HFFc6 (cell line): ENCODE data around the gene ACTR3. TPM values are rescaled to one million over a fixed set of nuclear protein-coding genes. Genes with fewer than 3 reads are reported as not detected.
A peak's percentile ranks its signal among the peaks of the same experiment; 100 is the strongest.

Experiments
- DNase-seq: peaks from one replicate; pipeline ENCODE4 v3.0.0-alpha.2; 2018
- H3K27ac Mint-ChIP-seq: 2 replicates; pipeline ENCODE4 v1.8.0; 2020; ENCODE audit warnings: mild to moderate bottlenecking, mixed read lengths
- H3K27me3 Mint-ChIP-seq: 2 replicates; pipeline ENCODE4 v1.8.0; 2021; ENCODE audit warnings: mild to moderate bottlenecking, moderate library complexity, mixed read lengths; ENCODE audit not compliant: insufficient read depth
- H3K36me3 Mint-ChIP-seq: 2 replicates; pipeline ENCODE4 v1.8.0; 2021; ENCODE audit warnings: low read depth, mixed read lengths
- H3K4me1 Mint-ChIP-seq: 2 replicates; pipeline ENCODE4 v1.8.0; 2020; ENCODE audit warnings: low read depth, mixed read lengths
- H3K4me3 Mint-ChIP-seq: 2 replicates; pipeline ENCODE4 v1.8.0; 2020; ENCODE audit warnings: mild to moderate bottlenecking, moderate library complexity, mixed read lengths
- H3K9me3 Mint-ChIP-seq: 2 replicates; pipeline ENCODE4 v1.8.0; 2020; ENCODE audit warnings: mild to moderate bottlenecking, mixed read lengths
- CTCF ChIP-seq: fragments of 200-600 bp; sonication (generic); IDR thresholded peaks from 2 replicates; pipeline ENCODE4 v1.5.0; 2021; ENCODE audit warnings: antibody characterized with exemption, mild to moderate bottlenecking
- total RNA-seq, 6 experiments: library from RNA; stranded (reverse); fragmentation: NEBNext Ultra II Directional; extraction: Animal tissue kit (Norgen Biotek cat#: 25700); gene quantifications; 2 replicates in 1 of 6; 3 replicates in 5 of 6; pipeline ENCODE4 v1.2.3, GENCODE V29; 2021

ACTR3 gene
- total RNA-seq, 6 experiments from 2014 or later = 562 to 663 (median 628) TPM

- H3K27me3 Mint-ChIP-seq = no peaks in the 10 kb centered on the region
- H3K27ac Mint-ChIP-seq = no peak overlapping the region
- H3K4me3 Mint-ChIP-seq = no peak overlapping the region
- H3K9me3 Mint-ChIP-seq = no peaks in the 10 kb centered on the region
- no peak for TF ChIP-seq CTCF
- no peak for DNase-seq
- H3K4me1 Mint-ChIP-seq = peaks cover 35% of the 10 kb centered on the region
- H3K36me3 Mint-ChIP-seq = peaks cover 10% of the 10 kb centered on the region; the same call in 1 of the 2 replicates
Observed at GRCh38 chr2:113854208-113854607, 35.7 kb upstream of the ACTR3 start.

DNA sequence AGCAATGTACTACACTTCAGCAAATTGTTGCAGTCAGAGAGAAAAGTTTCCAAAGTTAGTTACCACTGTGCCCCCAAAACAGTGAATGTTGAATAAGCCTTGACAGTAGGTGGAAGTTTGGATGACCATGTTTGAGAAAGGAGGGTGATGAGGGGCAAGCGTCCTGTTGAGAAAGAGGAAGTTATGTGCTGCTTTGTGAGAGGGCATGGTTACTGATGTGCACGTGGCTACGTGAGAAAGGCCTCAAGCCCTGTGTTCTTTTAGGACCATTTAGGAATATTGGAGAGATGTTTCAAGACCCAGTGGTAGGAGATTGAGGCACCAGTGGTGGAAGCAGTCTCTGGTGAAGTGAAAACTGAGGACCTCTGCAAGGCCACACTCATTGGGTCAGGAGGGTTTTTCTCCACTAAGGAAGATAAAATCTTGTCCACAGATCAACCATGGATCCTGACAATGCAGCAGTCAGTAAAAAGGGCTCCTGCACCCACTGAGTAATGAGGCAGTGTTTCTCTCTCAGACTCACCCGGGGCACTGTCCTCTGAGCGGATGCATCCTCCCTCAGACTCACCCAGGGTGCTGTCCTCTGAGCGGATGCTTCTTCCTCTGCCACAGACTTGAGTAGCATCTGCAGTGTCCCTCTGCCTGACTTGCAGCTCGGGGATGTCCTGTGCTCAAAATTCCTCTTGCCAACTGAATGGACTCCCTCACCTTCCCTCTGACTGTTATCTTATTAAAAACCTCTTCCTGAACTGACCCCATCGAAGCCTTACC is 34.7 kb upstream of the ACTR3 start:
- Mint-ChIP-seq H3K4me3 (no peak overlapping the region), H3K4me1 (peaks cover 39% of the 10 kb centered on the region), H3K36me3 (peaks cover 10% of the 10 kb centered on the region; the same call in 1 of the 2 replicates), H3K27ac (no peak overlapping the region), H3K9me3 (no peaks in the 10 kb centered on the region), H3K27me3 (no peaks in the 10 kb centered on the region)
- no peak for TF ChIP-seq CTCF
- DNase-seq = no peak

- no peaks in the 10 kb centered on the region for H3K27me3 Mint-ChIP-seq
- no peak for TF ChIP-seq CTCF
- H3K4me1 Mint-ChIP-seq = peaks cover 41% of the 10 kb centered on the region
- H3K4me3 Mint-ChIP-seq = 0 out of 2 replicates have a peak overlapping the region, but pooled peaks have one; percentile 2
- H3K36me3 Mint-ChIP-seq = peaks cover 10% of the 10 kb centered on the region; the same call in 1 of the 2 replicates
- H3K27ac Mint-ChIP-seq = peak overlapping the region; percentile 79
- no peak for DNase-seq
- no peaks in the 10 kb centered on the region for H3K9me3 Mint-ChIP-seq
Observed at GRCh38 chr2:113857464-113857863, 32.4 kb upstream of the ACTR3 start.

- H3K27ac Mint-ChIP-seq = peak overlapping the region; percentile 97
- H3K9me3 Mint-ChIP-seq = no peaks in the 10 kb centered on the region
- peaks cover 38% of the 10 kb centered on the region for H3K4me1 Mint-ChIP-seq
- no peak for TF ChIP-seq CTCF
- peaks cover 10% of the 10 kb centered on the region; the same call in 1 of the 2 replicates for H3K36me3 Mint-ChIP-seq
- H3K27me3 Mint-ChIP-seq = no peaks in the 10 kb centered on the region; the same call in 1 of the 2 replicates
- DNase-seq = peak; percentile 95
- H3K4me3 Mint-ChIP-seq = peak overlapping the region; percentile 60
Observed at GRCh38 chr2:113858764-113859163, 31.1 kb upstream of the ACTR3 start.

- DNase-seq = no peak
- no peak for TF ChIP-seq CTCF
- no peaks in the 10 kb centered on the region; the same call in 1 of the 2 replicates for H3K27me3 Mint-ChIP-seq
- no peaks in the 10 kb centered on the region for H3K9me3 Mint-ChIP-seq
- H3K27ac Mint-ChIP-seq = no peak overlapping the region
- H3K4me3 Mint-ChIP-seq = no peak overlapping the region
- peaks cover 10% of the 10 kb centered on the region; the same call in 1 of the 2 replicates for H3K36me3 Mint-ChIP-seq
- peaks cover 36% of the 10 kb centered on the region for H3K4me1 Mint-ChIP-seq
Observed at GRCh38 chr2:113861740-113862139, 28.1 kb upstream of the ACTR3 start.
